Testis (tissue), 3 donors: ENCODE data around the gene CCDC192. TPM values are rescaled to one million over a fixed set of nuclear protein-coding genes. Genes with fewer than 3 reads are reported as not detected.

ENCODE experiments used
- DNase-seq: peaks from one replicate; pipeline ENCODE4 v3.0.0-alpha.2; 2019
- H3K27ac ChIP-seq, 2 donors: fragments of 200-600 bp; sonication (generic); one replicate each; pipeline ENCODE4 v1.5.1; 2019
- H3K27me3 ChIP-seq: fragments of 200-600 bp; sonication (generic); one replicate; pipeline ENCODE4 v1.5.1; 2019
- H3K36me3 ChIP-seq: fragments of 200-600 bp; sonication (generic); one replicate; pipeline ENCODE4 v1.5.1; 2017; ENCODE audit warnings: low read depth; ENCODE audit errors: missing control alignments
- H3K4me1 ChIP-seq: fragments of 200-600 bp; sonication (generic); one replicate; pipeline ENCODE4 v1.5.1; 2019
- H3K4me3 ChIP-seq, 2 donors: fragments of 200-600 bp; sonication (generic); one replicate each; pipeline ENCODE4 v1.5.1; 2017 to 2019
- H3K9me3 ChIP-seq: fragments of 200-600 bp; sonication (generic); one replicate; pipeline ENCODE4 v1.5.1; 2017
- CTCF ChIP-seq, 3 experiments: fragments of 450-650 bp in 2 of 3; fragments of 200-600 bp in 1 of 3; sonication (generic) in 1 of 3; IDR thresholded peaks; one replicate each; pipeline ENCODE4 v1.5.1; 2016 to 2019; ENCODE audit warnings: antibody characterized with exemption in 3 of 3, mild to moderate bottlenecking in 2 of 3, moderate library complexity in 1 of 3
- POLR2A ChIP-seq: fragments of 450-650 bp; IDR thresholded peaks from one replicate; pipeline ENCODE4 v1.6.1; 2017; ENCODE audit warnings: antibody characterized with exemption, mild to moderate bottlenecking, moderate library complexity
- WGBS, 2 donors: methylation state at CpG; one replicate each; pipeline ENCODE4 v1.1.5; 2018; 5-methylcytosine and 5-hydroxymethylcytosine counted together
- intact Hi-C: fragments of 100-400 bp; cut with DNase I; formaldehyde crosslinking; loops from one replicate; pipeline ENCODE4 v1.15.1; 2023; ENCODE audit warnings: low total_unique reads
- polyA plus RNA-seq: library from polyadenylated mRNA; stranded (reverse); fragments of 350-450 nt; fragmentation: Illumina TruSeq; extraction: RNeasy Lipid Tissue Mini Kit (QIAGEN cat#74804); gene quantifications from one replicate; pipeline ENCODE4 v1.2.3, GENCODE V29; 2014; ENCODE audit warnings: low read depth, low replicate concordance; ENCODE audit not compliant: insufficient read depth
- total RNA-seq, 2 donors: library from RNA; depleted of rRNA; stranded (reverse); fragments of >200 nt; gene quantifications; one replicate each; pipeline ENCODE4 v1.2.3, GENCODE V29; 2016

Gene CCDC192
- total and polyA plus RNA-seq, 3 donors from 2014 or later, result 7.8 to 22.6 (median 12.9) TPM

GRCh38 chr5:127928053-127928452 lies 224.9 kb downstream of the CCDC192 start:
- Histone ChIP-seq H3K4me1 (no peaks in the 10 kb centered on the region), H3K36me3 (no peaks in the 10 kb centered on the region), H3K9me3 (no peaks in the 10 kb centered on the region), H3K4me3 (no peak overlapping the region), H3K27ac (no peak overlapping the region), H3K27me3 (no peaks in the 10 kb centered on the region)
- intact Hi-C loops, result no loop called here
- WGBS, 2 donors, result 87 to 97% methylated on average over 4 of the region's 4 CpGs
- no peak for DNase-seq
- TF ChIP-seq POLR2A (no peak), CTCF (IDR thresholded peaks at IDR 0.05) (no peak)

GRCh38 chr5:127930311-127930710 lies 227.1 kb downstream of the CCDC192 start:
- DNase-seq, result no peak
- Histone ChIP-seq H3K9me3 (no peaks in the 10 kb centered on the region), H3K36me3 (no peaks in the 10 kb centered on the region), H3K4me3 (no peak overlapping the region), H3K4me1 (no peaks in the 10 kb centered on the region), H3K27me3 (no peaks in the 10 kb centered on the region), H3K27ac (no peak overlapping the region)
- TF ChIP-seq CTCF (IDR thresholded peaks at IDR 0.05), result no peak
- no peak for TF ChIP-seq POLR2A
- intact Hi-C loops, result no loop called here

GRCh38 chr5:127931396-127931795 lies 228.2 kb downstream of the CCDC192 start:
- WGBS, 2 donors, result 77 to 97% methylated on average over 1 of the region's 1 CpG
- Histone ChIP-seq H3K27ac (no peak overlapping the region), H3K9me3 (no peaks in the 10 kb centered on the region), H3K27me3 (no peaks in the 10 kb centered on the region), H3K36me3 (no peaks in the 10 kb centered on the region), H3K4me3 (no peak overlapping the region), H3K4me1 (no peaks in the 10 kb centered on the region)
- TF ChIP-seq CTCF (IDR thresholded peaks at IDR 0.05), result no peak
- TF ChIP-seq POLR2A, result no peak
- intact Hi-C loops, result no loop called here
- DNase-seq, result no peak

GRCh38 chr5:127933348-127933747 lies 230.2 kb downstream of the CCDC192 start:
- intact Hi-C loops, result no loop called here
- Histone ChIP-seq H3K36me3 (no peaks in the 10 kb centered on the region), H3K4me1 (no peaks in the 10 kb centered on the region), H3K27ac (no peak overlapping the region), H3K9me3 (no peaks in the 10 kb centered on the region), H3K27me3 (no peaks in the 10 kb centered on the region), H3K4me3 (no peak overlapping the region)
- no peak for DNase-seq
- 70 to 83% methylated on average over 5 of the region's 5 CpGs for WGBS, 2 donors
- TF ChIP-seq CTCF (IDR thresholded peaks at IDR 0.05) (no peak), POLR2A (no peak)

GRCh38 chr5:127934791-127935256 lies 231.6 kb downstream of the CCDC192 start:
- no peak for TF ChIP-seq CTCF (IDR thresholded peaks at IDR 0.05)
- no peak for TF ChIP-seq POLR2A
- Histone ChIP-seq H3K27me3 (no peaks in the 10 kb centered on the region), H3K36me3 (no peaks in the 10 kb centered on the region), H3K9me3 (no peaks in the 10 kb centered on the region), H3K4me3 (no peak overlapping the region), H3K27ac (no peak overlapping the region), H3K4me1 (no peaks in the 10 kb centered on the region)
- no peak for DNase-seq
- intact Hi-C loops, result no loop called here
- WGBS, 2 donors, result 77 to 84% methylated on average over 1 of the region's 1 CpG
